GM20431 (cell line): ENCODE data around the gene GIT1.

ENCODE experiments used
- in situ Hi-C: fragments of 300-500 bp; cut with MseI, MboI; formaldehyde crosslinking; loops from one replicate; pipeline ENCODE4 v1.15.0; 2020; ENCODE audit warnings: low sequenced_read_pairs; ENCODE audit not compliant: unreplicated experiment

GIT1 gene

DNA sequence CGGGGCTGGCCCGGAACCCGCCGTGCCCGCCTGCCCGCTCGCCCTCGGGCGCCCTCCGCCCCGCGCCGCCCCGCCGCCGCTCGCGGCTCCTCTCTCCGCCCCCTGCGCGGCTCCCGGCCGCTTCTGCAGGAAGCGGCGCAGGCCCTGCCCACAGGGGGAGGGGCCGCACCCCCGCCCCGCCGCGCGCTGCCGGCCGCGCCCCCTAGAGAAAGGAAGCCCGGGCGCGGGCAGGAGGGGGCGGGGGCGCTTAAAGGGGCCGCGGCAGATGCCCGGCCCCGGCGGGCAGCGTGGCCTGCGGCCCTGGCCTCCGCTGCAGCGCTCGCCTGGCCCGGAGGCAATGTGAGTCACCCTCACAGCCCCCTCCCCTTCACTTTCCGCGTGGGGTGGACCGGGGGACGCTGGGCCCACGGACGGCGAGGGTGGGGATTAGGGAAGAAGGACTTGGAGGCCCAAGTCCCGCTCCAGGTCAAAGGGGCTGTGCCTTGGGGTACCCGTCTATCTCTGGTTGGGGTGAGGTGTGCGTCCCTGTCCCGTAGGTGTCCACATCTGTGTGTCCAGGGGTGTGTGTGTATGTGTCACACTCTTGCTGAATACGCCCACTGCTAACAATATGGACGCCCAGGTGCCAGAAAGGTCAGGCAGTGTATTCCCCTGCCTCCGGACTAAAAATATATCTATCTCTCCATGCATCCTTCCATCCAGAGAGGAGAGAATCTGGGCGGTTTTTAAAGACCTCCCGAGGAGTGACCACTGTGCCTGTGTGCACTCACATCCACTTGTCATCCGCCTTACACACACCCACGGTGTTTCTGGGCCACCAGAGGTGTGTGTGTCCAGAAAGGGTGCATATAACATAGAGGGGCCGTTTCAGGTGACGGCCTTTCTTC, at the start of gene GIT1:
Gene GIT1 (minus strand): TSS at position 125 of the 887 bp plus-strand sequence. CDS start 270 bp downstream, outside the sequence.
- in situ Hi-C loops = no loop called here

DNA sequence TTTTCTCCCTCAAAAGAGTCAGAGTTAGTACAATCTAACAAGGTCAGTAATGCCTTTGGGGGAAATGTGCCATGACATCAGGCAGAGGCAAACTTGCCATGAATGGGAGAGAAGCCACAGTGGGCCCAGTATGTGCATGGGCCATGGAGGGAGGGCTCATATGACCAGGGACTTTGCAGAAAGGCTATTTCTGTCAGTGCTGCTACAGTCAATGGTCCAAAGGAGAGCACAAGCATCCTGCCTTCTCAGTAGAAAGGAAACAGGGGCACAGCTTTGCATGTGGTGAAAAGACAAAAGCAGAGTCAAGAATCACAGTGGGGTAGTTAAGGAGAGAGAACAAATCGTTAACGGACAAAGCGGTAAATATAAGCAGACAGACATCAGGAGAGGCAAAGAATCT, 44.4 kb upstream of the GIT1 start:
- in situ Hi-C loops = loop anchor here (25.0 kb wide), 2 partner anchors 153 to 303 kb away; partner anchors contain the start of genes EFCAB5 and SSH2

DNA sequence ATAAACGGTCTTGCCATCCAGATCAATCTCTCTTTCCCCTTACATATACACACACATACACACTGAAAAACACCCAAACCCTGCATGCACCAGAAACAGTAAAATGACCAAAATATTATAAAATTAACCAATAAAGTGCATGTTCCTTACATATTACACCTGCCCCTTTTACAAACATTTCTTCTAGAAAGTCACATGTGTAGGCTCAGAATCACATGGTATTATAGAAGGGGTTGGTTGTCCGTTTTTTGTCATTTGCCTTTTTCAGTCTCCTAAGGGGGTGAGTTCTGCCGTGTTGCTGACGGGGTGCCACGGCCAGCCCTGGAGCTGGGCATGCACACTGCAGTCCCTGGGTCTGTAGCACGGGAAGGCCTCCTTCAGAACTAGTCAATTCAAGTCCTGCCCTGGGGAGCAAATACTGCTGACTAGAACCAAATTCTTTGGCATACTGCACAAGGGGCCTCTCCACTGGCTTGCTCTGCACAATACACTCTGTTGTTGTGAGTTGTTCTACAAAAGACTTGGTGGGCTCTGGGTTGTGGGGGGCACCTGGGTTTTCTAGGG, 41.3 kb upstream of the GIT1 start:
- in situ Hi-C loops = loop anchor here (25.0 kb wide), 2 partner anchors 157 to 307 kb away; partner anchors contain the start of genes EFCAB5 and SSH2

DNA sequence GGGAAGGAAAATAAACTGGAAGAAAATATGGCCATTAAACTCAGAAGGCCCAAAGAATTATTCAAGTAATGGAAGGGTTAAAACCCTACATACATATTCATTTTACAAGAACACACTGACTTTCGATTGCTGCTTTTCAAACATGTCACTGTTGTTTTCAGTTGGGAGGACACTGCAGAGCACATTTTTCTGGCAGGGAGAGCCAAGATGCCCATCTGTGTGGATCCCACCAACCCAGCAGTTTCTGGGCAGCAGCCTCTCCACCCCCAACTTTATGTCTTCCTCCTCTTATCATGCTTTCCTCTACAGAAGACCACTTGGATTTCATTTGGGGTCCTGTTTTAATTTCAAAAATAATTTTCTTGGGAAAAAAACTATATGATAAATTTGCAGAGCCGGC, 40.4 kb upstream of the GIT1 start:
- in situ Hi-C loops = loop anchor here (25.0 kb wide), 2 partner anchors 157 to 307 kb away; partner anchors contain the start of genes EFCAB5 and SSH2

GRCh38 chr17:29628644-29629043, 39.2 kb upstream of the GIT1 start:
- in situ Hi-C loops = loop anchor here (25.0 kb wide), 2 partner anchors 159 to 309 kb away; partner anchors contain the start of genes EFCAB5 and SSH2

- in situ Hi-C loops = loop anchor here (25.0 kb wide), 2 partner anchors 159 to 309 kb away; partner anchors contain the start of genes EFCAB5 and SSH2
Measured at GRCh38 chr17:29627951-29628350, 38.5 kb upstream of the GIT1 start.

DNA sequence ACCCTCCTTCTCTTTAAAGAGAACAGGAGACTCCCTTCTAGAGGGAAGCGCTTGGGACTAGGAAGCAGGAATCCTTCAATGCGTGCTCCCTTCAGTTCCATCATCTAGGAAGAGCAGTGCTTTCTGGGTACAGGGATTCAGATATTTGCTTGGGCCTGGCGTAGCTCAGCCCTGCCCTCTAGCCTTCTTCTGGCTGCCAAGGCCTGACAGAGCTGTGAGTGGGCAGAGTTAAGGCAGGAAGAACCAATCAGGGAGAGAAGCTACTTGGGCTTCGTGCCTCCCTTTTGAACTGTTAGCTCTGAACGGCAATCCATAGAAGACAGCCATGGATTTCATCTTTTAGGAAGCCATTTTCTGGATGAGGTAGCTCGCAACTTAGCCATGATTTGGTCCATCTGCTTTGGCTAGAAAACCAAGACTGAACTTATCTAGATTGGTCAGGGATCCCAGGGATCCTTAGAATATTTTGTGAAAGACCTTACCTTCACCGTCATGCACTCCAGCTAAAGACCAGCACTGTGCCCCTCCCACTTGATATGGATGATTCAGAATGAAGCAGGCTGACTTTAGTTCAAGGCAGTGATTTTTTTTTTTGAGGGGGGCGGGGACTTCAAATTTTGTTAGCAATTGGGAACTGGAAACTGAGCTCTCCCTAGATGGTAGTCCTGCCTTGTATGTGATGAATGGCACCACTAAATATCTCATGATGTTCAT, 35.7 kb upstream of the GIT1 start:
- in situ Hi-C loops = loop anchor here (25.0 kb wide), 2 partner anchors 162 to 312 kb away; partner anchors contain the start of genes EFCAB5 and SSH2

DNA sequence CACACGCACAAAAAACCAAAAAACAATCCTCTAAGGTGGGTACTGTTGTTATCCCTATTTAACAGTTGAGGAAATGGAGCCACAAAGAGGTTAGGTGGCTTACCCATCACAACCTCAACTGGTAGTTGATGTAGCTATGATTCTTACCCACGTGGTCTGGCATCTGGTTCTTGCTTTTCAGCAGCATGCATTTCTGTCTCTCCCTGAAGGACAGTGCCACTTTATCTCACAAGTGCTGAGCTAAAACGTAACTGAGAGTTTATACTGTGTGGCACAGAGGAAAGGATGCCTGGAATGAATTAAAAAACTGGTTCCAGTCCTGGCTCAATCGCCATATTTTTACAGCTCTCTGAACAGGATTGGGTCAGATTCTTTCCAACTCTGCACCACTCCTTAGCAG, 35.1 kb upstream of the GIT1 start:
- in situ Hi-C loops = no loop called here

DNA sequence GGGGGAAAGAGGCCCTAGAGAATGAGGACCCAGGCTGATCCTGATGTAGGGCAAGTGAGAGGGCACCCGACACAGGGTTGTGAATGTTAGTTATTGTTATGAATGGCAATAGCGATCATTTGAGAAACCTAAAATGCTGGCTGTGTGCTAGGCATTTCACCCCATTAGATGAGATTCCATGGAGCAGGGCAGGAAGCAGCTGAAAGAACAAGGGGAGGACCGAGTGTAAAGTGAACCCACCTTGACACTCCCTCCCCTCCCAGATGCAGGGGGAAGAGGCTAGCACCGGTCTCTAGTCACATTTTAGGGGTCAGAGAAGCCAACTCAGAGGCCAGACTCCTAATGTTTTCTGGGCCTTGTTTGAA, 33.8 kb upstream of the GIT1 start:
- in situ Hi-C loops = no loop called here

- in situ Hi-C loops = no loop called here
Measured at GRCh38 chr17:29622337-29623282, 33.2 kb upstream of the GIT1 start, which contains the start of gene CORO6. Gene CORO6, minus strand, starts transcription at chr17:29622912. Its CDS starts 1,491 bp downstream, at chr17:29621421.

- in situ Hi-C loops = no loop called here
Measured at GRCh38 chr17:29621751-29622194, 32.3 kb upstream of the GIT1 start.

- in situ Hi-C loops = no loop called here
Measured at GRCh38 chr17:29620779-29621500, 31.5 kb upstream of the GIT1 start.

GRCh38 chr17:29620271-29620670, 30.8 kb upstream of the GIT1 start:
- in situ Hi-C loops = no loop called here

GRCh38 chr17:29619251-29619650, 29.8 kb upstream of the GIT1 start:
- in situ Hi-C loops = no loop called here

DNA sequence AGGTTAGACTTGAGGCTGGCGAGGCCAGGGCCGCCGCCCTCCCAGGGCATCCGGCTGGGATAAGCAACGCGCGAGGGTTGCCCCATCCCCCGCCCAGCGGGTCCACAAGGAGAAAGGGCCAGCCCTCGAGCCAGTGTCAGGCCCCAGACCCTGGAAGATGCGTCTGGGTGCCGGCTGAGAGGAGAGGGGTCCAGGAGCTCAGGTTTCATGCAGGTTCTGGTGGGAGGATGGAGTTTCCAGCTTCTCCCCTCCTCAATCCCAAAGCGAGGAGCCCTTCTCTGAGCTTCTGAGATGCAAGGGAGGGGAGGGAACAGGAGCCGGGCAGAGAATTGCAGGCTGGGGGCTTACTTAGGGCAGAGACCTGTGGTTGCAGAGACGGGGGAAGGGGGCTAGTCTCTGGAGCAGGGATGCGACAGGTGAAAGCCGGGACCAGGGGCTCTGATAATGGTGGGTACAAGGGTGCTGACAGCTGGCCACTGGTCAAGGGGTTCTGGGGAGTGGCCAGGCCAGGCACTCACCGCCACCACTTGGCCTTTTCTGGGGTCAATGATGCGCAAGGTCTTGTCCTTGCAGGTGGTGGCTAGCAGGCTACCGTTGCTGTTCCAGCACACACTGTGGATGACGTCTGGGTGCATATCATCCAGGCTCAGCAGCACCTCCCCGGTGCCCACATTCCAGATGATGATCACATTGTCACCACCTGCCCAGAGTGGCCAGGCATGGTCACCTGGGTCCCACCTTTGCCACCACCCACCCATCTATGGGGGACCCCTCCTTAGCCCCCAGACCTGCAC, 29.0 kb upstream of the GIT1 start:
- in situ Hi-C loops = no loop called here

DNA sequence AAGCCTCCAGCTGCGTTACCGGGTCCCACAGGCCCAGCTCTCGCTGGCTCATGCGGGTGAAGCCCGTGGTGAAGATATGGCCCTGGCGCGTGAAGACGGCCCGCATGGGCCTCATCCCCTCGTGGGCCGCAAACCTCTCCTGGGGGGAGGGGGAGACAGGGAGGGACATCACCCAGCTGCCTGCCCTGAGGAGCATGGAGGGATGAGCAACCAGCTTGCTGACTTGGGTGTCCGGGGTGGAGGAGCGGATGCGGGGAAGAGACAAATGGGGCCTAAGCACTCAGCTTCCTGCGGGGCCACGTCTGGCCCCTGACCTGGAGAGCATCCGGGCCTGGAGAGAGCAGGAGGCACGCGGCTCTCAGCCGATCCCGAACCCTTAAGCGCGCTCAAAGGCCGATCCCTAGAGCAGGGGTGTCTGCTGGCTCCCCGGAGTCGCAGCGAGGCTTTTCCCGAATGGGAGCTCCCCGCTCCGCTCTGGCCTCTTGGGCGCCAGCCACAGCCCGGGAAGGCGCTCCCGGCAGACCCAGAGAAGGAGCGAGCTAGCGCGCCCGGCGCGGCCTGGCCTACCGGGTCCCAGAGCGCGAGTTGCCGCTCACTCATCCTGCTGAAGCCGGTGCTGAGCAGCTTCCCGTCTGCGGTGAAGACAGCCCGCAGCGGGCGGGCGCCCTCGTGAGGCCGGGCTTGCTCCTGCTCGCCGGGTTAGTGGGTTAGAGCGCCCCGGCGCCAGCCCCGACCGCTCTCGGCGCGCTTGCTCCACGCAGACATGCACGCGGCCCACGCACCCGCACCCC, 28.2 kb upstream of the GIT1 start:
- in situ Hi-C loops = no loop called here

DNA sequence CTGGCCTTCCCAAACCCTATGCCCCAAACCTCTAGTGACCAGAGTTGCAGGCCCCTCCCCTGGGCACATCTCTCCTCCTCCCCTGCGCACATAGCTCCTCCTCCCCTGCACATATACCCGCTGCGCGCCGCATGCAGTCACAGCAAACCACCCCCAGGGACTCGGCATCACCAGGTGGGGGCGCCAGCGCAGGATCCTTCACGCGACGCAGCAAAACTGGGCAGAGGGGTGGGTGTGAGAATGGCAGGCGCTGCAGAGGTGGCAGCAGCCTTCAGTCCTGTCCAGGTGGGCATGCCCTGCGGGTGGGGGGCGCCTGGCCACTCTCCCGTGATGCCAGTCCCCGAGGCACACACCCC, 27.7 kb upstream of the GIT1 start:
- in situ Hi-C loops = no loop called here
